ENCODE measurements around the gene PIGQ. TPM values are rescaled to one million over a fixed set of nuclear protein-coding genes. Genes with fewer than 3 reads are reported as not detected.

The PIGQ gene
- total RNA-seq, 1 experiment from 2014 or later = 83.5 TPM

DNA sequence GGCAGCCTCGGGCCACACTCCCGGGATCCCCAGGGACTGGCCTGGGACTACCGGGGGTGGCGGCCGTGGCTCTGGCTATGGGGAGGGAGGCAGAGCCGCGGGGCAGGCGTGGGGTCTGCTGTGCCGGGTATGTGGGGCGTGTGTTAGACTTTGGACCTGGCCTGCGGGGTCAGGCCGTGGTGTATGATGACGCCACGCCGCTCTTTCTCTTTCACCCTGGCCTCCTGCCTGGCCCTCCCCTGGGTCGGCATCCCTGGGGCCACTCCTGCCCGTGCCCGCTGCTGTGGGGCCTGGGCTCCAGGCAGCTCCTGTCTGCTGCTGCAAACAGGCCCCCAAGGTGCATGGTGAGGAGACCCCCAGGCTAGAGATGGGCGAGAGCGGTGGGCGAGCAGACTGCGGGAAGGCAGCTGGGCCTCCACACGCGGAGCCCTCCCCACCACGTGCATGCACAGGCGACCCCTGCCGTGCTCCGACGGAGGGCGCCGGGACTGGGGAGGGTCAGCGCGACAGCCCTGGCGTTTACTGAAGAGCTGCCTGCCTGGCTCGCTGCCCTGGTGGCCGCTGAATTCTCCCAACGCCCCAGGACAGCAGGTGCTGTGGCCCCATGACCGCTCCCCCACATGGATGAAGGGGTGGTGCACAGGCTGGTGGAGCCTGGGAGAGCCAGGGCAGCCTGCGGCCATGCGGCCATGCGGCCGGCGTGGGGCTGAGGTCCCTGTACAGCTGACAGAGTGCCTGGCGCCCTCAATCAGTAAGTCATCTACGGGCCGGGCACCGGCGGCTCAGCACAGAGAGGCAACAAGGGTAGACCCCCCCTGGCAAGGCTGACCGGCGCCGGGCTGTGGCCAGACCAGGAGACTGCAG, 26.2 kb upstream of the PIGQ start:
- POLR2A ChIA-PET = interaction anchor here (0.5 kb wide), 1 partner anchor 409 kb away, joined by 4 read pairs; no protein-coding TSS in a partner anchor
- intact Hi-C loops (cut with micrococcal nuclease; ENCODE audit: unreplicated experiment) = no loop called here
- BruUV-seq (replicated peaks) = no TSS peak
- H3K27ac ChIP-seq (ENCODE audit: low read length) = no peak overlapping the region
- H3K36me3 ChIP-seq (ENCODE audit: control insufficient read depth, insufficient read depth, low read length) = no peaks in the 10 kb centered on the region
- no peaks in the 10 kb centered on the region for H3K9me3 ChIP-seq (ENCODE audit: control insufficient read depth, insufficient read depth, low read depth, low read length)
- no peak for DNase-seq (ENCODE audit: low read depth, low spot score)
- ATAC-seq = no peak
- in situ Hi-C loops (cut with HindIII; ENCODE audit: low pct_unique_long_range_greater_than_20kb, low sequenced_read_pairs) = no loop called here
- TF ChIP-seq POLR2AphosphoS5 (IDR thresholded peaks at IDR 0.05; ENCODE audit: low read depth, low read length) (no peak), SIN3A (IDR thresholded peaks at IDR 0.05; ENCODE audit: borderline replicate concordance, insufficient read depth, low read depth, low read length) (no peak), TCF7L2 (IDR thresholded peaks at IDR 0.05; ENCODE audit: low read depth, low read length) (no peak)
- TF ChIP-seq, protein P1, sequence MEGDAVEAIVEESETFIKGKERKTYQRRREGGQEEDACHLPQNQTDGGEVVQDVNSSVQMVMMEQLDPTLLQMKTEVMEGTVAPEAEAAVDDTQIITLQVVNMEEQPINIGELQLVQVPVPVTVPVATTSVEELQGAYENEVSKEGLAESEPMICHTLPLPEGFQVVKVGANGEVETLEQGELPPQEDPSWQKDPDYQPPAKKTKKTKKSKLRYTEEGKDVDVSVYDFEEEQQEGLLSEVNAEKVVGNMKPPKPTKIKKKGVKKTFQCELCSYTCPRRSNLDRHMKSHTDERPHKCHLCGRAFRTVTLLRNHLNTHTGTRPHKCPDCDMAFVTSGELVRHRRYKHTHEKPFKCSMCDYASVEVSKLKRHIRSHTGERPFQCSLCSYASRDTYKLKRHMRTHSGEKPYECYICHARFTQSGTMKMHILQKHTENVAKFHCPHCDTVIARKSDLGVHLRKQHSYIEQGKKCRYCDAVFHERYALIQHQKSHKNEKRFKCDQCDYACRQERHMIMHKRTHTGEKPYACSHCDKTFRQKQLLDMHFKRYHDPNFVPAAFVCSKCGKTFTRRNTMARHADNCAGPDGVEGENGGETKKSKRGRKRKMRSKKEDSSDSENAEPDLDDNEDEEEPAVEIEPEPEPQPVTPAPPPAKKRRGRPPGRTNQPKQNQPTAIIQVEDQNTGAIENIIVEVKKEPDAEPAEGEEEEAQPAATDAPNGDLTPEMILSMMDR (IDR thresholded peaks at IDR 0.05) = no peak
- TF ChIP-seq, protein P2, sequence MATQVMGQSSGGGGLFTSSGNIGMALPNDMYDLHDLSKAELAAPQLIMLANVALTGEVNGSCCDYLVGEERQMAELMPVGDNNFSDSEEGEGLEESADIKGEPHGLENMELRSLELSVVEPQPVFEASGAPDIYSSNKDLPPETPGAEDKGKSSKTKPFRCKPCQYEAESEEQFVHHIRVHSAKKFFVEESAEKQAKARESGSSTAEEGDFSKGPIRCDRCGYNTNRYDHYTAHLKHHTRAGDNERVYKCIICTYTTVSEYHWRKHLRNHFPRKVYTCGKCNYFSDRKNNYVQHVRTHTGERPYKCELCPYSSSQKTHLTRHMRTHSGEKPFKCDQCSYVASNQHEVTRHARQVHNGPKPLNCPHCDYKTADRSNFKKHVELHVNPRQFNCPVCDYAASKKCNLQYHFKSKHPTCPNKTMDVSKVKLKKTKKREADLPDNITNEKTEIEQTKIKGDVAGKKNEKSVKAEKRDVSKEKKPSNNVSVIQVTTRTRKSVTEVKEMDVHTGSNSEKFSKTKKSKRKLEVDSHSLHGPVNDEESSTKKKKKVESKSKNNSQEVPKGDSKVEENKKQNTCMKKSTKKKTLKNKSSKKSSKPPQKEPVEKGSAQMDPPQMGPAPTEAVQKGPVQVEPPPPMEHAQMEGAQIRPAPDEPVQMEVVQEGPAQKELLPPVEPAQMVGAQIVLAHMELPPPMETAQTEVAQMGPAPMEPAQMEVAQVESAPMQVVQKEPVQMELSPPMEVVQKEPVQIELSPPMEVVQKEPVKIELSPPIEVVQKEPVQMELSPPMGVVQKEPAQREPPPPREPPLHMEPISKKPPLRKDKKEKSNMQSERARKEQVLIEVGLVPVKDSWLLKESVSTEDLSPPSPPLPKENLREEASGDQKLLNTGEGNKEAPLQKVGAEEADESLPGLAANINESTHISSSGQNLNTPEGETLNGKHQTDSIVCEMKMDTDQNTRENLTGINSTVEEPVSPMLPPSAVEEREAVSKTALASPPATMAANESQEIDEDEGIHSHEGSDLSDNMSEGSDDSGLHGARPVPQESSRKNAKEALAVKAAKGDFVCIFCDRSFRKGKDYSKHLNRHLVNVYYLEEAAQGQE (IDR thresholded peaks at IDR 0.05; ENCODE audit: insufficient read depth in 1 of 2, low read depth in 2 of 2, low read length in 1 of 2) = no peak
- no peak overlapping the region for H3K4me3 ChIP-seq (ENCODE audit: low read depth in 2 of 2, low read length in 2 of 2)
- CTCF ChIA-PET = interaction anchor here (0.9 kb wide), 1 partner anchor 14 kb away, joined by 8 read pairs; no protein-coding TSS in a partner anchor
- no peaks in the 10 kb centered on the region for H3K27me3 ChIP-seq (ENCODE audit: control insufficient read depth, insufficient read depth, low read length)
- H3K4me1 ChIP-seq (ENCODE audit: control insufficient read depth, insufficient read depth, low read length) = 0 out of 2 replicates have a peak, but pooled peaks cover 5% of the 10 kb centered on the region

DNA sequence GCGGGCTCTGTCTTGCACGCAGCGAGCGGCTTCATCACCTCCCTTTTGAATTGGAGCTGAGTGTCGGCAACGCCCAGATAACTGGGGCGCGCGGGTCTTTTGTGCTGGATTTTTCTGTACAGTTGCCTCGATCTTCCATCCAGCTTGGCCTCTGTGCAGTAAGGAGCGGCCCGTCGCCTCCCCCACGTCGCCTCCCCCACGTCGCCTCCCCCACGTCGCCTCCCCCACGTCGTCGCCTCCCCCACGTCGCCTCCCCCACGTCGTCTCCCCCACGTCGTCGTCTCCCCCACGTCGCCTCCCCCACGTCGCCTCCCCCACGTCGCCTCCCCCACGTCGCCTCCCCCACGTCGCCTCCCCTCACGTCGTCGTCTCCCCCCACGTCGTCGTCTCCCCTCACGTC, 25.3 kb upstream of the PIGQ start:
- Histone ChIP-seq H3K27me3 (ENCODE audit: control insufficient read depth, insufficient read depth, low read length) (no peaks in the 10 kb centered on the region), H3K4me3 (ENCODE audit: low read depth in 2 of 2, low read length in 2 of 2) (no peak overlapping the region), H3K9me3 (ENCODE audit: control insufficient read depth, insufficient read depth, low read depth, low read length) (no peaks in the 10 kb centered on the region), H3K36me3 (ENCODE audit: control insufficient read depth, insufficient read depth, low read length) (no peaks in the 10 kb centered on the region), H3K4me1 (ENCODE audit: control insufficient read depth, insufficient read depth, low read length) (0 out of 2 replicates have a peak, but pooled peaks cover 3% of the 10 kb centered on the region), H3K27ac (ENCODE audit: low read length) (no peak overlapping the region)
- ChIA-PET POLR2A (no interaction called here), CTCF (no interaction called here)
- DNase-seq (ENCODE audit: low read depth, low spot score) (no peak), ATAC-seq (no peak)
- in situ Hi-C loops (cut with HindIII; ENCODE audit: low pct_unique_long_range_greater_than_20kb, low sequenced_read_pairs) = no loop called here
- no TSS peak for BruUV-seq (replicated peaks)
- TF ChIP-seq, protein P2 (IDR thresholded peaks at IDR 0.05; ENCODE audit: insufficient read depth in 1 of 2, low read depth in 2 of 2, low read length in 1 of 2) = no peak
- TF ChIP-seq SIN3A (IDR thresholded peaks at IDR 0.05; ENCODE audit: borderline replicate concordance, insufficient read depth, low read depth, low read length) (no peak), POLR2AphosphoS5 (IDR thresholded peaks at IDR 0.05; ENCODE audit: low read depth, low read length) (no peak), TCF7L2 (IDR thresholded peaks at IDR 0.05; ENCODE audit: low read depth, low read length) (no peak)
- TF ChIP-seq, protein P1 (IDR thresholded peaks at IDR 0.05) = no peak
- intact Hi-C loops (cut with micrococcal nuclease; ENCODE audit: unreplicated experiment) = no loop called here
